Posterior cingulate gyrus (tissue), 11 donors: ENCODE results near the gene IL36RN.

Experiments used
- DNase-seq, 10 donors: peaks; one replicate each; pipeline versions ENCODE4 v3.0.0 to v3.0.0-alpha.2; 2020 to 2021; ENCODE audit warnings: mixed read lengths in 3 of 10
- intact Hi-C: fragments of 100-400 bp; cut with DNase I; formaldehyde crosslinking; loops from one replicate; pipeline ENCODE4 v1.15.1; 2023

IL36RN gene

GRCh38 chr2:113046465-113046864 lies 12.5 kb upstream of the IL36RN start:
- no peak for DNase-seq
- intact Hi-C loops: no loop called here

- no peak for DNase-seq
- intact Hi-C loops: no loop called here
Measured at GRCh38 chr2:113050921-113051895, 7.8 kb upstream of the IL36RN start.

- no peak for DNase-seq
- intact Hi-C loops: no loop called here
Measured at GRCh38 chr2:113052396-113052917, 6.5 kb upstream of the IL36RN start, which contains the start of gene IL36B. Gene IL36B, minus strand, starts transcription at chr2:113052867.

- no peak for DNase-seq
- intact Hi-C loops: no loop called here
Measured at GRCh38 chr2:113053666-113054065, 5.3 kb upstream of the IL36RN start.

- DNase-seq: no peak
- intact Hi-C loops: no loop called here
Measured at GRCh38 chr2:113054066-113054465, 4.9 kb upstream of the IL36RN start.

GRCh38 chr2:113056521-113056920 lies 2.5 kb upstream of the IL36RN start:
- intact Hi-C loops: no loop called here
- DNase-seq: no peak

- no peak for DNase-seq
- intact Hi-C loops: no loop called here
Measured at GRCh38 chr2:113057117-113057516, 1.9 kb upstream of the IL36RN start.

- intact Hi-C loops: no loop called here
- no peak for DNase-seq
Measured at GRCh38 chr2:113058411-113058994, 495 bp upstream of the IL36RN start.

- intact Hi-C loops: no loop called here
- no peak for DNase-seq
Measured at GRCh38 chr2:113060396-113060795, 1.4 kb downstream of the IL36RN start.

- intact Hi-C loops: no loop called here
- no peak for DNase-seq
Measured at GRCh38 chr2:113060796-113061195, 1.8 kb downstream of the IL36RN start.

- no peak for DNase-seq
- intact Hi-C loops: no loop called here
Measured at GRCh38 chr2:113061241-113061640, 2.2 kb downstream of the IL36RN start.

GRCh38 chr2:113061896-113062770 lies 3.1 kb downstream of the IL36RN start:
- intact Hi-C loops: no loop called here
- DNase-seq: no peak

- DNase-seq: no peak
- intact Hi-C loops: no loop called here
Measured at GRCh38 chr2:113064281-113064680, 5.3 kb downstream of the IL36RN start.

GRCh38 chr2:113064898-113065297 lies 5.9 kb downstream of the IL36RN start:
- no peak for DNase-seq
- intact Hi-C loops: no loop called here

- no peak for DNase-seq
- intact Hi-C loops: no loop called here
Measured at GRCh38 chr2:113067681-113068080, 8.7 kb downstream of the IL36RN start, which contains the start of gene IL1F10. Gene IL1F10, plus strand, starts transcription at chr2:113067970. Its CDS starts 4,769 bp downstream, at chr2:113072739.

GRCh38 chr2:113068249-113068648 lies 9.3 kb downstream of the IL36RN start:
- intact Hi-C loops: no loop called here
- DNase-seq: no peak

GRCh38 chr2:113068706-113069485 lies 9.9 kb downstream of the IL36RN start:
- DNase-seq: no peak
- intact Hi-C loops: no loop called here

- intact Hi-C loops: no loop called here
- no peak for DNase-seq
Measured at GRCh38 chr2:113069676-113070605, 10.9 kb downstream of the IL36RN start.

- intact Hi-C loops: no loop called here
- DNase-seq: no peak
Measured at GRCh38 chr2:113070606-113070975, 11.6 kb downstream of the IL36RN start.
